Sigmoid colon (tissue), 4 donors: ENCODE results near the gene CERS6.

Experiments used
- CTCF ChIP-seq, 4 experiments: fragments of 450-650 bp in 3 of 4; fragments of 200-600 bp in 1 of 4; IDR thresholded peaks; one replicate each; pipeline ENCODE4 v1.5.1; 2016 to 2019; ENCODE audit warnings: antibody characterized with exemption in 4 of 4, mild to moderate bottlenecking in 3 of 4, moderate library complexity in 2 of 4
- POLR2AphosphoS5 ChIP-seq, 4 donors: sonication (generic); formaldehyde crosslinking; IDR thresholded peaks; one replicate each; pipeline ENCODE4 v1.6.1; 2017; ENCODE audit warnings: antibody characterized with exemption in 4 of 4

GRCh38 chr2:168641636-168642035 lies 185.6 kb downstream of the CERS6 start:
- TF ChIP-seq CTCF (IDR thresholded peaks at IDR 0.05): no peak
- TF ChIP-seq POLR2AphosphoS5 (IDR thresholded peaks at IDR 0.05): no peak
